22Rv1 (cell line): ENCODE results near the gene PRLH.

Source experiments
- H3K27ac ChIP-seq: fragments of 450-650 bp; 2 replicates; pipeline ENCODE4 v1.5.1; 2017
- ZFX ChIP-seq: fragments of 450-650 bp; IDR thresholded peaks from 2 replicates; pipeline ENCODE4 v1.6.1; 2017; ENCODE audit warnings: antibody characterized with exemption, borderline replicate concordance
- TF ChIP-seq, protein P1 (sequence below): fragments of 450-650 bp; IDR thresholded peaks from 2 replicates; pipeline ENCODE4 v1.5.1; 2017; ENCODE audit warnings: mild to moderate bottlenecking

PRLH gene

DNA sequence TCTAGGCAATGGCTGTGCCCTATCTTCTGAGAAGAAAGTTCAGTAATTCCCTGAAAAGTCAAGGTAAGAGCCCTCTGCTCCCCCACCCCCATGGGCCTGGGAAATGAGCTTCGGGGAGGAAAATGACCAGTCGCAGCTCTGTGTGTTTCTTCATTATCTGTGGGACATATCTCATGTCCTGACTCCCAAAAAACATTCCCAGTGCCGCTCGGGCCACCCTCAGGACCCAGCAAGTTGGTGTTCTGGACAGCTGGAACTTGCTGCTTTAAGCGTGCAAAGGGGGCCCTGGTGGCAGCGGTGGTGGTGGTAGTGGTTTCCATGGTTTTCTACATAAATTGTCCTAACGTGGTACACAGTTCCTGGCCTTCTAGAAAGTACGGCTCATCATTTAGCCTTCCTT lies 17.2 kb upstream of the PRLH start:
- TF ChIP-seq, protein P1, sequence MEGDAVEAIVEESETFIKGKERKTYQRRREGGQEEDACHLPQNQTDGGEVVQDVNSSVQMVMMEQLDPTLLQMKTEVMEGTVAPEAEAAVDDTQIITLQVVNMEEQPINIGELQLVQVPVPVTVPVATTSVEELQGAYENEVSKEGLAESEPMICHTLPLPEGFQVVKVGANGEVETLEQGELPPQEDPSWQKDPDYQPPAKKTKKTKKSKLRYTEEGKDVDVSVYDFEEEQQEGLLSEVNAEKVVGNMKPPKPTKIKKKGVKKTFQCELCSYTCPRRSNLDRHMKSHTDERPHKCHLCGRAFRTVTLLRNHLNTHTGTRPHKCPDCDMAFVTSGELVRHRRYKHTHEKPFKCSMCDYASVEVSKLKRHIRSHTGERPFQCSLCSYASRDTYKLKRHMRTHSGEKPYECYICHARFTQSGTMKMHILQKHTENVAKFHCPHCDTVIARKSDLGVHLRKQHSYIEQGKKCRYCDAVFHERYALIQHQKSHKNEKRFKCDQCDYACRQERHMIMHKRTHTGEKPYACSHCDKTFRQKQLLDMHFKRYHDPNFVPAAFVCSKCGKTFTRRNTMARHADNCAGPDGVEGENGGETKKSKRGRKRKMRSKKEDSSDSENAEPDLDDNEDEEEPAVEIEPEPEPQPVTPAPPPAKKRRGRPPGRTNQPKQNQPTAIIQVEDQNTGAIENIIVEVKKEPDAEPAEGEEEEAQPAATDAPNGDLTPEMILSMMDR, result no peak
- TF ChIP-seq ZFX, result no peak
- no peak overlapping the region; the same call in 1 of the 2 replicates for H3K27ac ChIP-seq

DNA sequence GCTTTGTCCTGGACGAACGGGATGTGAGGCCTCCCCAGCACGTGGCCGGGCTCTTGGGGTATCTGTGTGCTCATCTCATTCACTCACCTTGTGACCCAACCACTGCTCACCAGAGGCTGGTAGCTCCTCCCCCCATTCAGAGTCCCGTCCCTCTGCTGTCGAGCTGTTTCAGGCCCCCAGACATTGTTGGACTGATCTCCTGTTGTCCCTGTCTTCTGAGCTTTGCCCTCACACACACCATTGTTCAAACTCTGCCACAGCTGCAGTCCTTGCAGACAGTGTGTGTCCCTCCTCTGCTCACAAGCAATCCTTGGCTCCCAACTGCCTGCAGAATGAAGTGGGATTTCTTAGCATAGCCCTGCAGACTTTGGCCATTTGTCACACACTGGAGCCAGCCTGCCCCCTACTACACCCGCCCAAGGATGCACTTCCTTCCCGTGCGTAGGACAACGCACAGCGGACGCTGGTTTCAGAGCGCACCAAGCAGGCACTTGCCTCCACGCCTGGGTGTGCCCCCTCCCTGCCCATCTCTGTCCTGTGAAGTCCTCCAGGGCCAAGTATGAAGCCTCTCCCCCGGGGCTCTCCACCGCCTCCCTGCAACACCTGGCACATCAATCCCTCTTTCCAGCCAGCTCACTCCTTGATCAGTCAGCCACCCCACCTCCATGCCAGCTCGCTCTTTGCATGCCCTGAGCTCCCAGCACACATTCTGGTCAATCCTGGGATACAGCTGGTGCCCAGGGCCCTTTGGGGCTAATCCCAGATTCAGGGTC lies 16.5 kb upstream of the PRLH start:
- H3K27ac ChIP-seq, result peak overlapping the region; percentile 46; the same call in 1 of the 2 replicates
- no peak for TF ChIP-seq ZFX
- TF ChIP-seq, protein P1, result no peak

DNA sequence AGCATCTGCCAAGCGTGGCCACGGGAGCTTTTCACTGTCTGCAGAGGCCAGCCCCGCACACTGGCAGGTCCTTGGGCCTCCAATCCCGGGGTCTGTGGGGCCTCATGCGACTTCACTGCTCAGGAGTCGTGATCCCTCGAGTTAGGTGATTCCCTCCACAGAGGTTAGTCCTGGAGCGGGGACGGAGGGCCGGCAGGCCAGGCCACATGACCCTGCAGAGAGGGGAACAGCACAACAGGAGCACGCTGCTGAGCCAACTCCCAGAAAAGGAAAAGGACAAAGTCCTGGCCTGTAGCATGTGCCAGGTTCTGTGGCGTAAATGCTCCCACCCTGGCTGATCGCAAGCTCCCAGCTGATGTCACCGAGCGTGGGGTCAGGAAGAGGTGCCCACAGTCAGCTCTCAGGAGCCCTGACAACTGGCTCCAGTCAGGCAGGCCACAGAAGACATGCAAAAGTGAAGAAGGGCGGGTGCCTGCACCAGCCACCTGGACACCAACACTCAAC lies 15.3 kb upstream of the PRLH start:
- TF ChIP-seq, protein P1, result no peak
- no peak for TF ChIP-seq ZFX
- H3K27ac ChIP-seq, result peak overlapping the region; percentile 46; the same call in 1 of the 2 replicates

DNA sequence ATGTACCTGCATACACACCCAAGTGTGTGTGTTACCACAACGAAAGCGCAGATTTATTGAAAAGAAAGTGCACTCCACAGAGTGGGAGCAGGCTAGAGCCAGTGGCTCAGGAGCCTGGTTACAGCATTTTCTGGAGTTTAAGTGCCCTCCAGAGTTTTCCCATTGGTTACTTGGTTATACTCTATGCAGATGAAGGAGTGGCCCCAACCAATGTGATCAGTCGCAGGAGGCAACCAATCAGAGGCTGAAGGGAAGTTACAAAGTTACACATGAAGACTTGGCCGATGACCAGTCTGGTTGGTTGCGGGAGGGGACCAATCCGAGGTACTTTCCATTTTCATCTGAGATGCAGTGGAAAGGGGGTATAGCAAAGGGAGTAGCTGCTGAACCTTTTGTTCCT lies 13.5 kb upstream of the PRLH start:
- H3K27ac ChIP-seq, result peak overlapping the region; percentile 46; the same call in 1 of the 2 replicates
- TF ChIP-seq ZFX, result no peak
- TF ChIP-seq, protein P1, result no peak

- peak overlapping the region; percentile 51 for H3K27ac ChIP-seq
Observed at GRCh38 chr2:237553948-237554347, 12.4 kb upstream of the PRLH start.

DNA sequence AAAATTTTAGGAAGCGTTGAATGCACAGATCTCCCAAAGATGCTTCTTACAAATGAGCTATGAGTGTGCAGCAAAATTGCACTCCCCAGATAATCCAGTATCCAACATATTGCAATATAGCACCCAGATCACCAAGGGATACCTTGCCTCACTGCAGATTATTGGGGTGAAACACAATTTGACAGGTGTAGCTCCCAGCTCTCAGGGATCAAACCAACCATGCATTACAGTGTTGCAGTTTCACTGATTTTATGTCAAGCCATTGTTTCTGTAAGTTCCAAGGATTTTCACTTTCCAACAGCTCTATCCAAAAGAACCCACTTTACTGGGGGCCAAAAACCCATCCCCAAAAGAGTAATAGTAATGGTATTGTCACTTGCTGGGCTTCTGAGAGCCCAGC lies 10.8 kb upstream of the PRLH start:
- H3K27ac ChIP-seq, result peak overlapping the region; percentile 51
- TF ChIP-seq, protein P1, result no peak
- TF ChIP-seq ZFX, result no peak

More at GRCh38 chr2:237553948-237554347, 12.4 kb upstream of the PRLH start:
- TF ChIP-seq ZFX, result no peak
- TF ChIP-seq, protein P1, result no peak

DNA sequence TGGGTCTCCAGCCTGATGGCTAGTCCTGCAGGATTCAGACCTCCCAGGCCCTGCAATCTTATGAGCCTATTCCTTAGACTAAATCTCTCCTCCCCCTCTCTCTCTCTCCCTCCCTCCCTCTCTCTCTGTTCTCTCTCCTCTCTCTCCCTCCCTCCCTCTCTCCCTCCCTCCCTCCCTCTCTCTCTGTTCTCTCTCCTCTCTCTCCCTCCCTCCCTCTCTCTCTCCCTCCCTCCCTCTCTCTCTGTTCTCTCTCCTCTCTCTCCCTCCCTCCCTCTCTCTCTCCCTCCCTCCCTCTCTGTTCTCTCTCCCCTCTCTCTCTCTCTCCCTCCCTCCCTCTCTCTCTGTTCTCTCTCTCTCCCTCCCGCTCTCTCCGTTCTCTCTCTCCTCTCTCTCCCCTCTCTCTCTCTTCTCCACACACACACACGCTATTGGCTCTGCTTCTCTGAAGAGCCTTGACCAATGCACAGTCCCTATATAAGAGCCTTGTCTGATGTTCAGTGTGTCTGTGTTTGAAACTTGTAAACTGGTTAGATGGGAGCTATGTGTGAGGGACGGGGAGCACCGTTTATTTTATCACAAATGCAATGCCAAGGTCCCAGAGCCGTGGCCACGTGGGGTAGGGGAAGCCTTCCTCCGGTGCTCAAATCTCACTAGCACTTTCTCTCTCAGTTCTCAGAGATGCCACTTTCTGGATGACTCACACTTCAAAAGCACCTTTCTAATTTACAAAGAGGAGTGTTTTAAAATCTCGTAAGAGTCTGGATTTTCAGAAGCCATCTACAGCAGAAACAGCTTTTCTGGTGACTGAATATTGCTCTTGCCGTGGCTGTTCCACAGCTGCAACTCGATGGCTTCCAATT lies 9.4 kb upstream of the PRLH start:
- peak overlapping the region; percentile 51 for H3K27ac ChIP-seq
- no peak for TF ChIP-seq ZFX
- TF ChIP-seq, protein P1, result no peak
